GM21423 (cell line): ENCODE measurements around the gene GCH1.

Experiments used
- ATAC-seq: cut with Tn5 transposase; IDR thresholded peaks from one replicate; pipeline ENCODE4 v1.9.1; 2021; ENCODE audit warnings: mild to moderate bottlenecking, moderate library complexity; ENCODE audit not compliant: unreplicated experiment

Gene GCH1

GRCh38 chr14:54829486-54830224, 73.0 kb downstream of the GCH1 start:
- ATAC-seq = no peak

- ATAC-seq = no peak
Observed at GRCh38 chr14:54828037-54828436, 74.6 kb downstream of the GCH1 start.

- ATAC-seq = no peak
Observed at GRCh38 chr14:54823757-54824549, 78.7 kb downstream of the GCH1 start.

- no peak for ATAC-seq
Observed at GRCh38 chr14:54822685-54823084, 79.9 kb downstream of the GCH1 start.

GRCh38 chr14:54818201-54819133, 84.2 kb downstream of the GCH1 start:
- no peak for ATAC-seq

GRCh38 chr14:54817506-54817905, 85.1 kb downstream of the GCH1 start:
- no peak for ATAC-seq

- ATAC-seq = no peak
Observed at GRCh38 chr14:54816450-54816849, 86.2 kb downstream of the GCH1 start.

- ATAC-seq = no peak
Observed at GRCh38 chr14:54815515-54815914, 87.1 kb downstream of the GCH1 start.

GRCh38 chr14:54815016-54815415, 87.6 kb downstream of the GCH1 start:
- no peak for ATAC-seq

GRCh38 chr14:54814076-54814475, 88.5 kb downstream of the GCH1 start:
- no peak for ATAC-seq

GRCh38 chr14:54813081-54813480, 89.5 kb downstream of the GCH1 start:
- ATAC-seq = no peak

- ATAC-seq = no peak
Observed at GRCh38 chr14:54812617-54813016, 90.0 kb downstream of the GCH1 start.

GRCh38 chr14:54809767-54810166, 92.9 kb downstream of the GCH1 start:
- ATAC-seq = no peak

GRCh38 chr14:54808326-54809161, 94.1 kb downstream of the GCH1 start:
- ATAC-seq = no peak

GRCh38 chr14:54807881-54808280, 94.7 kb downstream of the GCH1 start:
- no peak for ATAC-seq

GRCh38 chr14:54807428-54807827, 95.2 kb downstream of the GCH1 start:
- ATAC-seq = no peak

- ATAC-seq = no peak
Observed at GRCh38 chr14:54806616-54807015, 96.0 kb downstream of the GCH1 start.

- peak; percentile 79 for ATAC-seq
Observed at GRCh38 chr14:54805445-54806322, 96.9 kb downstream of the GCH1 start.

GRCh38 chr14:54805070-54805444, 97.6 kb downstream of the GCH1 start:
- ATAC-seq = no peak
